Lower lobe of right lung (tissue), 2 donors: ENCODE data around the gene MGST3. TPM values are rescaled to one million over a fixed set of nuclear protein-coding genes. Genes with fewer than 3 reads are reported as not detected.

ENCODE experiments used
- ATAC-seq, 2 donors: fragments of 200-7000 bp; cut with Tn5 transposase; one replicate each; pipeline ENCODE4 v1.9.1; 2020 to 2022; ENCODE audit warnings: mild to moderate bottlenecking in 2 of 2, moderate library complexity in 2 of 2
- DNase-seq: peaks from one replicate; pipeline ENCODE4 v3.0.0-alpha.2; 2020
- H3K27ac ChIP-seq: fragments of 200-600 bp; one replicate; pipeline ENCODE4 v1.8.0; 2022
- H3K27me3 ChIP-seq: fragments of 200-600 bp; one replicate; pipeline ENCODE4 v1.8.0; 2022; ENCODE audit warnings: low read depth
- H3K36me3 ChIP-seq: fragments of 200-600 bp; one replicate; pipeline ENCODE4 v1.8.0; 2022; ENCODE audit warnings: mild to moderate bottlenecking
- H3K4me1 ChIP-seq: fragments of 200-600 bp; one replicate; pipeline ENCODE4 v1.8.0; 2022
- H3K4me3 ChIP-seq: fragments of 200-600 bp; one replicate; pipeline ENCODE4 v1.8.0; 2022; ENCODE audit warnings: mild to moderate bottlenecking
- H3K9me3 ChIP-seq: fragments of 200-600 bp; one replicate; pipeline ENCODE4 v1.8.0; 2022
- CTCF ChIP-seq: fragments of 200-600 bp; IDR thresholded peaks from one replicate; pipeline ENCODE4 v1.8.0; 2022; ENCODE audit warnings: antibody characterized with exemption, mild to moderate bottlenecking
- intact Hi-C: fragments of 100-400 bp; cut with DNase I; formaldehyde crosslinking; loops from one replicate; pipeline ENCODE4 v1.11.0; 2022
- total RNA-seq: library from RNA; stranded (reverse); fragmentation: NEBNext Ultra II Directional; extraction: Animal tissue kit (Norgen Biotek cat#: 25700); gene quantifications from one replicate; pipeline ENCODE4 v1.2.1, GENCODE V29; 2021
- donor health status: DM: no; HTN: yes; CAD: no; lungs with severe emphysema.

The MGST3 gene
- total RNA-seq, 1 donor from 2014 or later = 216 TPM

GRCh38 chr1:165686121-165686970, 55.3 kb downstream of the MGST3 start:
- no peak for TF ChIP-seq CTCF
- intact Hi-C loops = no loop called here
- H3K36me3 ChIP-seq = peaks cover 29% of the 10 kb centered on the region
- H3K9me3 ChIP-seq = no peaks in the 10 kb centered on the region
- no peak overlapping the region for H3K27ac ChIP-seq
- DNase-seq (no peak), ATAC-seq (no peak)
- peaks cover 6% of the 10 kb centered on the region for H3K4me1 ChIP-seq
- H3K27me3 ChIP-seq = no peaks in the 10 kb centered on the region
- H3K4me3 ChIP-seq = no peak overlapping the region

GRCh38 chr1:165686971-165687433, 56.0 kb downstream of the MGST3 start:
- no peak overlapping the region for H3K27ac ChIP-seq
- H3K9me3 ChIP-seq = no peaks in the 10 kb centered on the region
- peaks cover 23% of the 10 kb centered on the region for H3K36me3 ChIP-seq
- intact Hi-C loops = no loop called here
- no peaks in the 10 kb centered on the region for H3K27me3 ChIP-seq
- TF ChIP-seq CTCF = no peak
- DNase-seq (no peak), ATAC-seq (no peak)
- no peak overlapping the region for H3K4me3 ChIP-seq
- peaks cover 6% of the 10 kb centered on the region for H3K4me1 ChIP-seq

- TF ChIP-seq CTCF = no peak
- H3K4me3 ChIP-seq = no peak overlapping the region
- intact Hi-C loops = no loop called here
- no peak overlapping the region for H3K27ac ChIP-seq
- no peak for ATAC-seq
- no peaks in the 10 kb centered on the region for H3K9me3 ChIP-seq
- H3K4me1 ChIP-seq = peaks cover 6% of the 10 kb centered on the region
- no peak for DNase-seq
- peaks cover 12% of the 10 kb centered on the region for H3K36me3 ChIP-seq
- H3K27me3 ChIP-seq = no peaks in the 10 kb centered on the region
These were observed 57.0 kb downstream of the MGST3 start for GRCh38 chr1:165688046-165688445.

GRCh38 chr1:165695031-165695430, 64.0 kb downstream of the MGST3 start:
- no peak overlapping the region for H3K27ac ChIP-seq
- no peak for DNase-seq
- TF ChIP-seq CTCF = no peak
- intact Hi-C loops = no loop called here
- ATAC-seq = no peak
- H3K4me3 ChIP-seq = no peak overlapping the region
- peaks cover 21% of the 10 kb centered on the region for H3K4me1 ChIP-seq
- no peaks in the 10 kb centered on the region for H3K9me3 ChIP-seq
- H3K36me3 ChIP-seq = peaks cover 12% of the 10 kb centered on the region
- no peaks in the 10 kb centered on the region for H3K27me3 ChIP-seq

- Histone ChIP-seq H3K27ac (no peak overlapping the region), H3K36me3 (no peaks in the 10 kb centered on the region), H3K4me3 (peak overlapping the region; percentile 88), H3K4me1 (peaks cover 21% of the 10 kb centered on the region), H3K9me3 (no peaks in the 10 kb centered on the region), H3K27me3 (no peaks in the 10 kb centered on the region)
- TF ChIP-seq CTCF = no peak
- intact Hi-C loops = no loop called here
- peak; percentile 48 to 60 for ATAC-seq
- no peak for DNase-seq
These were observed 65.6 kb downstream of the MGST3 start for GRCh38 chr1:165696625-165697100.
